GM23338 (cell line): ENCODE data around the gene EPM2AIP1.

ENCODE experiments used
- CREB1 ChIP-seq: fragments of 250-450 bp; sonication (Bioruptor Pico); IDR thresholded peaks from 2 replicates; pipeline ENCODE4 v1.5.0; 2020; ENCODE audit warnings: low read depth, mild to moderate bottlenecking, moderate library complexity
- CTCF ChIP-seq, 2 experiments: fragments of 200-600 bp in 1 of 2; sonication (generic) in 1 of 2; conservative IDR thresholded peaks; 2 replicates each; pipeline versions ENCODE4 v1.5.1 to v1.6.1; 2016 to 2017; ENCODE audit warnings: antibody characterized with exemption in 2 of 2, low read depth in 2 of 2, mild to moderate bottlenecking in 2 of 2, moderate library complexity in 1 of 2
- ETS1 ChIP-seq: IDR thresholded peaks from 2 replicates; pipeline ENCODE4 v1.6.1; 2016; ENCODE audit warnings: antibody characterized with exemption
- EZH2 ChIP-seq: fragments of 200-600 bp; sonication (generic); IDR thresholded peaks from one replicate; pipeline ENCODE4 v1.8.0; 2017; ENCODE audit warnings: antibody characterized with exemption, mild to moderate bottlenecking, low read depth; ENCODE audit not compliant: unreplicated experiment
- EZH2phosphoT487 ChIP-seq: fragments of 200-600 bp; sonication (generic); IDR thresholded peaks from one replicate; pipeline ENCODE4 v1.8.1; 2018; ENCODE audit warnings: antibody characterized with exemption; ENCODE audit not compliant: unreplicated experiment
- JUNB ChIP-seq: IDR thresholded peaks from one replicate; pipeline ENCODE4 v1.6.1; 2016; ENCODE audit warnings: antibody characterized with exemption; ENCODE audit not compliant: unreplicated experiment
- NANOG ChIP-seq: IDR thresholded peaks from 2 replicates; pipeline ENCODE4 v1.6.1; 2016; ENCODE audit warnings: antibody characterized with exemption, borderline replicate concordance
- POLR2AphosphoS5 ChIP-seq: IDR thresholded peaks from 2 replicates; pipeline ENCODE4 v1.6.1; 2016; ENCODE audit warnings: antibody characterized with exemption, low read depth
- REST ChIP-seq: IDR thresholded peaks from one replicate; pipeline ENCODE4 v1.6.1; 2018; ENCODE audit warnings: antibody characterized with exemption; ENCODE audit not compliant: unreplicated experiment

- TF ChIP-seq CTCF (conservative IDR thresholded peaks at IDR 0.05; ENCODE audit: low read depth in 2 of 2) (no peak), EZH2 (no peak), POLR2AphosphoS5 (no peak), REST (no peak), JUNB (no peak), CREB1 (CRISPR knock-in tag) (no peak), EZH2phosphoT487 (no peak), NANOG (no peak), ETS1 (no peak)
Observed at GRCh38 chr3:36973139-36973538, 19.8 kb downstream of the EPM2AIP1 start.
